Stimulated activated CD4-positive, alpha-beta T cell treated with anti-CD3 and anti-CD28 coated beads, Interleukin-15, amount 100 ng/mL, for 24 hours (primary cell): Measurements from ENCODE around the gene PRKAR2B.
"Not testable (repeated sequence)": the region's sequence is repeated elsewhere in the genome, so short reads cannot be mapped to it uniquely, and the experiment has no call there.

Experiments used
- DNase-seq: peaks from one replicate; pipeline ENCODE4 v3.0.0-alpha.2; 2020

Gene PRKAR2B

DNA sequence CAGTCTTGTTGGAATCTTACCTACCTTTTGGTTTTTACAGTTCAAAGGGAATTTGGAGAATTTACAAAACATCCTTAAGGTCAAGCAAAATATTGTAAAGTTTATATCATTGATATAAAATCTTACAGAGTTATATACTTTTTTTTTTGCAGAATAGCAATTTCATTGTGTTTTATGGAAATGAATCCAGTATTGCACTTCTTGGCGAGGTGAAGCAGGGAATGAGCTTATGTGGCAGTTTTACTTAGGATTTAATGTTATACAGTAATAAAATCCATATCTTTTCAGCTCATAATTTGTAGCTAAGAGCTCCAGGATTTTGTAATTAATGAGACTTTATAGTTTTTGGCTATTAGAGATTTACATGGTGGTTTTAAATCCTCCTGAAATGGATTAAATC, 5.0 kb downstream of the PRKAR2B start:
- DNase-seq, result no peak

DNA sequence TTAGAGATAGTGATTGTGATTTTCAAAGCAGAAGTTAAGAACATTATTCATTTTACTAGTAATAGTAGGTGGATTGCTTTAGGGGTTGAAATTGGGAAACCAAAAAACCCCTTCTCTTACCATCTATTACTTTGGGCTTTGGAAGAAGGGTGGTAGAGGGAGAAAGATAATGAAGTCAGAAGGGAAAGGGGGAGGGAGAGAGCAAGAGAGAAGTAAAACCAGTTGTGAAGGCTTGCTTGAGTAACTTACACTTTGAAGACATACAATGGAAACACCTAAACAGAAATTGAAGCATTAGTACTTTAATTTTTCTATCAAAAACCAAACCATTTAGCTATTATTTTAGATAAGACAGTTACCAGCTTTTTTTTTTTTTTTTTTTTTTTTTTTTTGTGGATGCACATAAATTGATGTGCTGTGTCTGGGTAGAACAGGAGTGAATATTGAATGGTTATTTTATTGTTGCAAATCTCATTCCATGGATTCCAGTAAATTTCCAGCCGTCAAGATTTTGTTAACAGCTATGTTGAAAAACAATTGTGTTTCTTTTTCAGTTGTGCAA, 5.5 kb downstream of the PRKAR2B start:
- no peak for DNase-seq

DNA sequence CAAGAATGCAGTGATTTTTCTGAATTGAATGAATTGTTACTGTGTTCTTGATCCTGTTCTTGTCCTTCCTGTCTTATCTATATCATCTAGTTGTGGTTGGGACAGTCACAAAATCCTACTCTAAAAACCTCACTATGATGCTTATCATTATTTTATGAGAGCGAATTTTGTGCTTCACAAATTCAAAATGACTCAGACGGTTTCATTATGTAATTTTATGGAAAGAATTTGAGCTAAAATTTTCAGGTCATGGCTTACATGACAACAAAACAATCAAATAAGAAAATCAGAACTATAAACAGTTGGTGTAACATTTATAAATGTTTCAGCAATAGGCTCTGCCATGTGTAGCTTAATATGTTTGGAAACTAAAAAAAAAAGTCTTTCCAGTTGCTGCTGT, 6.9 kb downstream of the PRKAR2B start:
- DNase-seq, result no peak

DNA sequence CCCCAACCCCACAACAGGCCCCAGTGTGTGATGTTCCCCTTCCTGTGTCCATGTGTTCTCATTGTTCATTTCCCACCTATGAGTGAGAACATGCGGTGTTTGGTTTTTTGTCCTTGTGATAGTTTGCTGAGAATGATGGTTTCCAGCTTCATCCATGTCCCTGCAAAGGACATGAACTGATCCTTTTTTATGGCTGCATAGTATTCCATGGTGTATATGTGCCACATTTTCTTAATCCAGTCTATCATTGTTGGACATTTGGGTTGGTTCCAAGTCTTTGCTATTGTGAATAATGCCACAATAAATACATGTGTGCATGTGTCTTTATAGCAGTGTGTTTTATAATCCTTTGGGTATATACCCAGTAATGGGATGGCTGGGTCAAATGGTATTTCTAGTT, 10.5 kb downstream of the PRKAR2B start:
- DNase-seq, result not testable (repeated sequence)

- DNase-seq, result not testable (repeated sequence)
Measured at GRCh38 chr7:107056058-107056457, 11.6 kb downstream of the PRKAR2B start.

DNA sequence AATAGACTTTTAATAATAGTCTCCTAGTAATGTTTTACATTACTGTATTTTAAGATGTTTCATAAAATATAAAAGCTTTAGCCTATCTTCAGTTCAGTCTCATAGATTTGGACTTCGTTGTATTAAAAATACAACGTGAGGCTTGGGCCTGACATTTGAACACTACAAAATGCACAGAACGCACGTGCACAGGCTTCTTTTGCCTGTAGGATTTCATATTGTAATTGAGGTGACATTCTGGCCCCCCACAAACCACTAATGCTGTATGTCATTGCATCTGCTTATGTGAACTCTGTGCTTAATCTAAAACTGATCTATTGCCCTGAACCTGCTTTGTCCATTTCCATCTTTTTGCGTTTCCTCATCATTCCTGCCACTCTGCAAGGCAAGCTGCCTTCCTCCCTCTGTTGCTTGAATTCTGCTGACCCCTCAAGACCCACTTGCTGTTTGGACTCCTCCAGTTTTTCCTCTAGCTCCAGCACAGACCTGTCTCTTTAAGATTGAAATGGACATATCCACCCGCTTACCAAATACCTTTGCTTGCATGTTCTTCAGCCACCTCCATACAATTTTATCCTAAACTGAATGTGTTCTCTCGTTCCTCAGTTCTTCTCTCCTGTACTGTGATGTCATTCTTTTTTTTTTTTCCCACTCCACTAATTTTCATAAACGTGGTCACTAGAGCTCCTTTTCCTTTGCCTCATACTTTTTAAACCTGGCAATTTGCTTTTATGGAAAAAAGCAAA, 12.4 kb downstream of the PRKAR2B start:
- DNase-seq, result no peak

DNA sequence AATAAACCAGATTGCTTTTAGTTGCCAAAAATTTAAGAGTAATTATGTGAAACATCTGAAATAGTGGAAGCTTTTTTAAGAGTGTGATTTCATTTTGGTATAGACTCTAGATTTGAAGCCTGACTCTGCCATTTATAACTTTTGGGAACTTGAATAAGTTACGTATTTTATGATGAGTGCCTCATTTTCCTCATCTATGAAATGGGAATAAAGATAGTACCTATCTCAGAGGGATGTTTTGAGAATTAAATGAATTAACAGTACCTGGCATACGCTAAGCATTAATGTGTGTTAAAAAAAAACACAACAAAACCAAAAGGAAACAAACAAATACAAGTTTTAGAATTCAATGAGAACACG, 12.9 kb downstream of the PRKAR2B start:
- no peak for DNase-seq

DNA sequence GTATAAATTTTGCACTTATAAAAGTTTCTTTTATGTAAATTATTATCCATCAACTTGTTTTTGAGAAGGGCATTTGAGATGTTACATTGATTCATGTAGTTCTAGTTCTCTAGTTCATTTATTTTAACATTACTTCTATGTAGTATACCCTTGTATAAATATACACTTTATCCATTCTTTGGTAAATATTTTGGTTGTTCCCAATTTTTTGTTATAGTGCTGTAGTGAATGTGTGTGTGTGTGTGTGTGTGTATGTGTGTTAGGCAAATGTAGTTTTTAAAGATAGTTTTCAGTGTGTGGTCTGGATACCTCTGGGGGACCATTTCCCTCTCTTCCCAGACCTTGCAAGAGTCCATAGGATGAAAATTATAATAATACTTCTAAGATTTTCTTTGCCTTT, 15.0 kb downstream of the PRKAR2B start:
- no peak for DNase-seq

- no peak for DNase-seq
Measured at GRCh38 chr7:107063245-107064120, 19.0 kb downstream of the PRKAR2B start.

GRCh38 chr7:107064255-107064654, 19.8 kb downstream of the PRKAR2B start:
- DNase-seq, result no peak

DNA sequence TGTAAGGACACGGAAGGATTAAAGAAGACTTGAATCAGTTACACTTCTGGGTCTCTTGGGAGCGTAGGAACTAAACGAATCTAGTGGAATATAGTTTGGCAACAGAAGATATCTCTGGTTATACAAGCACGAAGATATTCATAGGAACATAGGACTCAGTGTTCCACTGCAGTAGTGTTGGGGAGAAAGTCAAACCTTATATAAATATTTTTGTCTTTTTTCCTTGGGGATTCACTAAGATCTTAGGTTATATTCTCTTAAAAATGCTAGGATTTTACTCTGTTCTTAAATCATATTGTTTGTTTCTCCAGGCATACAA, 21.4 kb downstream of the PRKAR2B start:
- no peak for DNase-seq

DNA sequence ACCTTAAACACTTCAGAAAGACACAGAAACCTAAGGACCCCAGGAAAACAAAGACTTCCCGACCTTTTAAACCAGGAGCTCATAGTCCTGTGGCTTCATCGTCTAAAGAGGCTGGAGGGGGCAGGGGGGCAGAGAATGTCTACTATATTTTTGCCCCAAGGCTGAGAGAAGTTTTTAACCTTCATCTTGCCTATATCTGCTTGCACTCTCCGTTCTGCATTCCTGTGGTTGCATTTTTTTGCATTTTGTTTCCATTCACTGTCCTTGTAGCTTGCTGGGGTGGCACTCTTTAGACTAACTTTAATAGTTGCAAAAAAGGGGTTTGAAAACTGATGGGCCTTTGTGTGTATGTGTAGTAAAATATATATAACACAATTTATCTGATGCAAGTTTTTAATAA, 23.7 kb downstream of the PRKAR2B start:
- no peak for DNase-seq

GRCh38 chr7:107069457-107069856, 25.0 kb downstream of the PRKAR2B start:
- DNase-seq, result no peak

DNA sequence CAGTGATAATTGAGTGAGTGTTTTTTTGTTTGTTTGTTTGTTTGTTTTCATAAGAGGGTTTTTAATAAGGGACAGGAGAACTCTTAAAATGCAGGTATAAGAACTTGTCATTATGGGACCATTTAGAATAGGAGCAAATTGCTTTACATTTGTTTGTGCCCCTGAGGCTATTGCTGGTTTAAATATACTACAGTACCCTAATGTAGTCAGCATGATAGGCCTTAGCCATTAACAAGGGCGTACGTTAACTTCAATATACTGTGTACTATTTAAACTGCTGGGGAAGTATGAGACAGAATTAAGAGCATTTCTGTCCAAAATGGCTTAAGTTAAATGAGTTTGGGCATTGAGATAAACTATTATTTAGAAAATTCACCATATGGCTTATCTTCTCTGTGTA, 26.2 kb downstream of the PRKAR2B start:
- DNase-seq, result no peak

DNA sequence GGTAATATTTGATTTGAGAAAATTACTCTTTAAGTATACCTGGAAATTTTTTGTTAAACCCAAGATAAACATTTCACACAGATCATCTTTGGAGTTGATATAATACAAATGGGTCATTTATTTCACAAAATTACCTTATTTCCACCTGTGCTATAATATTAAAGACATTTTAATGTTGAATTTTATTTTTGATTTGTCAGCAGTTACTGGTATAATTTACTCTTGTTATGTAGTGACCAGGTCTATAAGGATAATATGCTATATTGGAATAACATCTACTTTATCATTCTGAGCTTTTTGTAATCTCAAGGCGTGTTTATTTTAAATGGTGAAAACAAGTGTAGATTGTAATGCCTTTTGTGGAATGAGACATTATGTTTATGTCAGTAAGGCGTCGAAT, 26.6 kb downstream of the PRKAR2B start:
- no peak for DNase-seq

- no peak for DNase-seq
Measured at GRCh38 chr7:107072133-107072532, 27.6 kb downstream of the PRKAR2B start.

DNA sequence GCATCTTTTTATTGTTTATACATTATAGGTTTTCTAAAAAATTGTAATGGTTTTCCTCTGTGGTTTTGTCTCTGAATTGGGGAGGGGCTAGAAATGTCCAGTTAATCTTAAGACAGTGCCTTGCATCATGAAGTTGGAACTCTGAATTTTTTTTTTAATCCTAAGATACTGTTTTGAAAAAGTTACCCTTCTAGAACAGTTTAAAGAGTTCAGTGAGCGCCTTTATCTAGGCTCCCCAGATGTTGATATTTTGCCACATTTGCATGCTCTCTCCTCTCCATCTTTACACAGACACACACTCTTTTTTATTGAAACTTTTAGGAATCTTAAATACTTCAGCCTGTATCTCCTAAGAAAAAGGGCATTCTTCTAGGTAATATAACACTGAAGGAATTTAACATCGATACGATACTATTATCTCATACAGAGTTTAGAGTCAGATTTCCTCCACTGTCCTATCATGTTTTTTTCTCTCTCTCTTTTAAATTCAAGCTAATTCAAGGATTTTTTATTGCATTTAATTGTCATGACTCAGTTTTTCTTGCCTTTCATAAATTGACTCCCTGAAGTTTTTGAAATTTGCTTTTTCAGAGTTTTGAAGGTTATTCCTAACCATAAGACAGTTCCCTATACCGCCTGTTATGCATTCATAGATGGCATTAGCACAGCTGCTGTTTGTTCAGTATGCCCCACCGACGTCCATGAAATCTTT, 31.5 kb downstream of the PRKAR2B start:
- DNase-seq, result no peak

DNA sequence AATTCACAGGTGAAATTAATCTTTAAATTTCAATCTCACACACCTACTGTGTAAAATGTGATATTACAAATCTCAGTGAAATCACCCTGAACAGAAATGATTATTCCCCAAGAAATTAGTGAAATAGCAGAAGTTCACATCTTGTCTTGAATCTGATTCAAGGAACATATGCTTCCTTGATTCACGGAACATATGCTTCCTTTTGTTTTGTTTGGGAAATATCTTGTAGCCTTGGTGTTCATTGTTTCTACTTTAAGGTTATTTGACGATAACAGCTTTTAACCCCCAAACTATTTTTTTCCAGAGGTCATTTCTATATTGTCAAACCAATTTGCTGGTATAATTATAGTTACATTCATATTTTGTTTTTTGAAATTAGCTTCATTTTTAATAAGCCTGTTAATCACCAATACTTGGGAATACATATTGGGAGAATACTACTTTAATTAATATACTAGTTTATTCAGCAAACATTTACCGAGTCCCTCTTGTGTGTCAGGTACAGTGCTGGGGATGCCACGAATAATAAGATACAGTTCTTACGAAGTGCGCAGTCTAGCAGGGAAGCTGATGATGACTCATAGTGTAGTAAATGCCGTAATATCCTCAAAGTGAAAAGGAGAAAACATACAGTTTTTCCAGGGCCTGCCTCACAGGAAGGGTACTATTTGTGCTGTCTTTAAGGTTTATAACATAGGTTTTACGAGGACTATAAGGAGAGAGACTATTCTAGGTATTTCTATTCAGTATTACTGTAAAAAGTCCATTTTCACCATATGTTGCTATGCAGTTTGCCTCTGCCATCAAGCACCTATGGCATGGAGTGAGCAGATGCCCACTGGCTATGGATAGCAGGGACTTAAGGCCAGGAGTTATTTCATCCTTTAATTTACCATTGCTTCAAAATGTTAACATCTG, 32.5 kb downstream of the PRKAR2B start:
- no peak for DNase-seq

DNA sequence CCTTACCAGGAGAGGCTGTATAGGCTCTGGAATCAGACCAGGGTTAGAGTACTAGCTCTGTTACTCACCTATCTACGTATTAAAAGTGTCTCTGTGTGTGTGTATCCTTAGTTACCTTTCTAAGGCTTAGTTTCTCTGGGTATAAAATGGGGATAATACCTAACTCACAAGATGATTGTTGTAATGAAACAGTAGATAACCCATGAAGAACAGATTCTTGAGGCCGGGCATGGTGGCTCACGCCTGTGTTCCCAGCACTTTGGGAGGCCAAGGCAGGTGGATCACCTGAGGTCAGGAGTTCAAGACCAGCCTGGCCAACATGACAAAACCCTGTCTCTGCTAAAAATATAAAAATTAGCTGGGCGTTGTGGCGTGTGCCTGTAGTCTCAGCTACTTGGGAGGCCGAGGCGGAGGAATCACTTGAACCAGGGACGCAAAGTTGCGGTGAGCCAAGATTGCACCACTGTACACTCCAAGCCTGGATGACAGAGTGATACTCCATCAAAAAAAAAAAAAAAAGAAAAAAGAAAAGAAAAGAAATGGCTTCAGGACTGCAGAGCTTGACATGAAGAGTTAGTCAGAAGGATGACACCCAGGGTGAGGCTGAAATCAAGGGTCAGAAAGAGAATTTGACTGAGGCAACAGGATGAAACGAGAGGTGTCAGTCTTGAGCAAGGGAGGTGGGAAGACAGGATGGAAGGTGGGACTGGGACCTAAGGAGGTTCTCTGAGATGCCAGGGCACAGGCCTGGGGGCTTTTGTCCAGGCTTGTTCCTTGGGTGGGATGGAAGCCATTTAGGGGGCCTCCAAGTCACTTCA, 33.4 kb downstream of the PRKAR2B start:
- DNase-seq, result no peak

DNA sequence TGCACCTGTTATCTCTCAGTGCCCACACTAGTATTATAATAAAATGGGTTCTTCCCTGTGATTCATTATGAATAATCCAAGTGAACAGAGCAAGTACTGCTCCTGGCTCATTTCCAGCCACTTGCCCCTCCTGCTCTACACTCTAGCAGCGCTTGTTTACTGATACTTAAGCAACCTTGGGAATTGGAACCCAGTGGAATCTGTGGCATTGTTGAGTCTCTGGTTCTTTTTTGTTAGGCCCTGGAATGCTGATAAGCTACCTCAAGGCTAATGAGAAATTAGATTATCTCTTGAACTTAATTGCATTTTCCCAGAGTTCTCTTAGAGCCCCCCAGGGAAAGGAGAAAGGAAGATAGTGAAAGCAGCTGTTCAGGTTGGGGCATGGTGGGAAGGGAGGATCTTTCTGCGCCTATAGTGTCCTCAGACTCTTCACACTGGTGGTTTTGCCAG, 34.0 kb downstream of the PRKAR2B start:
- DNase-seq, result no peak

- no peak for DNase-seq
Measured at GRCh38 chr7:107079212-107079940, 34.9 kb downstream of the PRKAR2B start.
